Left lobe of liver (tissue), 1 donor: ENCODE results near the gene ARHGEF26. TPM values are rescaled to one million over a fixed set of nuclear protein-coding genes. Genes with fewer than 3 reads are reported as not detected.

Experiments
- total RNA-seq: library from RNA; stranded (reverse); gene quantifications from one replicate; pipeline ENCODE4 v1.2.1, GENCODE V29; 2021
- donor health status: DM: no; HTN: yes; CAD: no.

Gene ARHGEF26
- total RNA-seq, 1 donor from 2014 or later = 26.3 TPM

Other genes with a start within 250 kb of the ARHGEF26 start
- gene DHX36, start 203.1 kb downstream of the ARHGEF26 start, total RNA-seq = 17.6 TPM